ENCODE measurements around the gene FUT1.
"Not testable (repeated sequence)": the region's sequence is repeated elsewhere in the genome, so short reads cannot be mapped to it uniquely, and the experiment has no call there.

The FUT1 gene

DNA sequence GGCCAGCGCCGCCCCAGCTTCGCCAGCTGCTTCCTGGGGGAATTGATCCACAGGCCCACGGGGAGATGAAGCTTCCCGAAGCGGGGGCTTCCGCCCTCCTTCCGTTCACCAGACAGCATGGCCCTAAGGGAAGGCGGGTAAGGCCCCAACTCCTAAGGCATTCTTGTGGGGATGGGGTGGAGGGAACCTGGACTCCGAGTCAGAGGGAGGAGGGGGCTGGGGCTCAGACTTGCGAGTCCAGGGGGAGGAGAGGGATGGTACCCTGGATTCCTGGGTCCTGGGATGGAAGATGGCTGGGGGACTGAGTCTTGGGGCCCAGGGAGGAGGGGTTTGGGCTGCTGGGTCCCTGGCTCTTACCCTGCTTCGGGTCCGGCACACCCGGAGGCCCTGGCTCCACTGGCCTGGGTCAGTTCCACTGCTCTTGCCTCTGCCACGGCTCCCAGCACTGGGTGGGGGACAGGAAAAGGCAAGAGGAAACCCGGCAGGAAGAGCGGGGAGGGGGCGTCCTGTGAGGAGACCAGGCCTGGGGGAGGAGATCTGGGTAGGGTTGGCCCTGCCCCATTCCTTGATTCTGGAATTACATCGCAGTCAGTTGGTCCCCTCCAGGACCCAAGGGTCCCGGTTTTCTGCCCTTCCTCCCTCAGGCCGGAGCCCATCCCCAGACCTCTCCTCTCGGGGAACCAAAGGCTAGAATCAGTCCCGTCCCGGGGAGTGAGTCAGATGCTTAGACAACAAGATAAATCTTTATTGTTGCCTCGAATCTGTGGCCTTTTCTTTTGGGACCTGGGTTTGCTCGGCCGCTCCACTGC lies 12.1 kb downstream of the FUT1 start, which contains the start of gene RASIP1:
TSS of gene RASIP1 (minus strand) at position 447 of the 809 bp plus-strand sequence. CDS start at position 119, 328 bp downstream.
- DNase-seq = no peak

DNA sequence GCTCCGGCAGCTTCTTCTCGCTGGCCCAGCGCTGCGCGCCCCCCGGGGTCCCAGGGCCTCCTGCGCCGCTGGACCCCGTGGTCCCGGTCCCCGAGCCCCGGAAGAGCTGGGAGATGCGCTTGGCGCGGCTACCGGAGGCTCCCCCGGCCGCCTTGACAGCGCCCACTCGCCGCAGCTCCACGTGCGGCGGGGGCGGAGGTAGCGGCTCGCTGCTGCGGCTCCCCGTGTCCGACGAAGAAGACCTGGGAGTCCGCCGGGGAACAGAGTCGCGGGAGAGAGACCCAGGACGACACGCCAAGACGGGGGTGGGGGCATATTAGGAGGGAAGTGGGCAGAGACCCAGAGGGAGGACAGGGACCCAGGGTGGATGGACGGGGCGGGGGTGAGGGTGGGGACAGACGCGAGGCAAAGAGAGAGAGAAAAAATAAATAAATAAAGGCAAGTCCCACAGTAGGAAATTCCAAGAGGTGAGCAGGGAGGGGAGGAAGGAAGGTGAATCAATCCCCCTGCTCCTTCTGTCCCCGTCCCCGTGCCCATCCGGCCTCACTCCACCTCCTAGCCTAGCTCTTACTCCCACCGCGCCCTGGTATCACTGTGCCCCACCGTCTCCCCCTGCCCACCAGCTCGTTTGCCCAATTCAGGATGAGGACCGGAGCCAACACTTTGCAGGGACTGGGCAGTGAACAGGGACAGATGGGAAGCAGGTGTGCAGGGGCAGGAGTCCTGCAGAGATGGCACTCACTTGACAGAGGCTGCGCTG lies 12.9 kb downstream of the FUT1 start:
- no peak for DNase-seq

DNA sequence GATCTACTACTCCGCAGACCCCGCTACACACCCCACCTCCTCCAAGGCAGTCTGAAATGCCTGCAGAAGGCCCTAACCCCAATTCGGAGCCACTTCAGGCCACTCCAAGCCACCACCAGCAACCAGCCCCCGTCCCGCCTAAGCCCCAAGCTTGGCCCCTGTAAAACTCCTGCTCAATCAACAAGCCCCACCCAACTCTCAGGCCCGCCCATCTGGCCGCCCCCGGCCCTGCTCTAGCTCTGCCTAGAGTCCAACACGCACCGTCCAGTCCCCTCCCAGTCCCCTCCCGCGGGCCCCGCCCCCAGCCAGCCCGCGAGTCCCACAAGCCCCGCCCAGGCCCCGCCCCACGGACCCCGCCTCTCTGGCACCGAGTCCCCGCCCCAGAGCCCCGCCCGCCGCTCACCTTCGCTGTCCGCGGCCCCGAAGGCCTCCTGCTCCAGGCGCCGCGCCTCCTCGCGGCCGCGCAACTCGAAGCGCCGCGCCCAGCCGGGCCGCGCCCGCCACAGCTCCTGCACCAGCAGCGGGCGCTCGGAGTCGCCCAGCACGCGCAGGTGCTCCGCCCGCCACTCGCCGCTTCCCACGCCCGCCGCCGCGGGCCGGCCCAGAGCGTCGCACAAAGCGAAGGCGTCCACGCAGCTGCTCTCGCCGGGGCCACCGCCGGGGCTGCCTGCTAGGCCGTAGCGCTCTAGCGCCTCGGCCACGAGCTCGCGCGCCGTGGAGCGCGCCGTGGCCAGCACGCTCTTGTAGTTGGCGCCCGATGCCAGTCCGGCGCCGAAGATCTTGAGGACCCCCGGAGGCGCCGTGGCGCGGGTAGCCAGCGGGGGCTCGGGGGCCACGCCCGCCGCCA lies 13.7 kb downstream of the FUT1 start:
- DNase-seq = peak; percentile 97

DNA sequence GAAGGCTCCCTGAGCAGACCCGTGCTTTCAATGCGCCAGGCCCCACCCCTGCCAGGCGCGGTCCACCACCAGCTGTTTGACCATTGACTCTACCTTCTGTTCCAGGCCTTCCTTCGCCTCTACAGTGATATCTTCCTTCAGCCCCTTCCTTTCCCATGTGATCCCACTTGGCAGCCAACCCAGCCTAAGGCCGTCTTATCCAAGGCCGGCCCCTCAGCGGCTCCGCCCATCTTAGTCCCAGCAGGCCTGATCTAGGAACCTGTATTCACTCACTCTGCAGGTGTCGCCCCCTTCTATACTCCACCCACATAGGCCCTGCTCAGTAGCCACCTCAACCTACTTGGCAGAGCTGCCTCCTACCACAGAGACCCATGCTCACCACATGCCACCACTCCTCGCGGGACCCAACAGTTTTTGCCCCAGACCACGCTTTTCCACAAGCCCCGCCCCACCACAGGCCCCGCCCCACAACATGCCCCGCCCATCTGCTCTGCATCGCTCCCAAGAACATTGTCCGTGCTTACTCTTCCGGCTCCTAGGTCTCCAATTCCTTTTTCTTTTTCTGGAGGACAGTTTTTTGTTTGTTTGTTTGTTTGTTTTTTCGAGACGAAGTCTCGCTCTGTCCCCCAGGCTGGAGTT lies 15.0 kb downstream of the FUT1 start:
- no peak for DNase-seq

DNA sequence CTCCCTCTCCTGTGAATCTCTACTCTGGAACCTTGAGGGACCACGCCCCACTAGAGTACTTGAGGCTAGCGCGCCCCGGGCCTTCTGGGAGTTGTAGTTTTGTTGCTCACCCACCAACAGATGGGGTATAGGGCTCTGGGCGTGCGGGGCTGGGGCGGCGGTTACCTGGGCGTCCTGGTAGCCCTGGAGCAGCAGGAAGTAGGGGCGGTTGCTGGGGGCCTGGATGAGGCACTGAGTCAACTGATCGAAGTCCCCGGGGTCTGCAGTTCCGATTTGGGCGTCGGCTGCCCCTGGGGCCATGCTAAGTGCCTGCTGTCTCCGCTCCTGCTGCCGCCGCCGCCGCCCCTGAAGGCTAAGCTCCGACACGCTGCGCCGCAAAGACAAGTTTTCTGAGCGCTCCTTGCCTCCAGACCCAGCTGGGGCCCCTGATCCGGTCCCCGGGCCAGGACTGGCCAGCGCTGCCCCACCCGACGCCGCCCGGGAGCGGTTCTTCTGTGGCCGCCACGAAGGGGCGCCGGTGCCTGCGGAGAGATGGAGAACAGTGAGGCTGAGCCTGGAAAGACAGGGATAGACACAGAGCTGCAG lies 17.3 kb downstream of the FUT1 start:
- no peak for DNase-seq

DNA sequence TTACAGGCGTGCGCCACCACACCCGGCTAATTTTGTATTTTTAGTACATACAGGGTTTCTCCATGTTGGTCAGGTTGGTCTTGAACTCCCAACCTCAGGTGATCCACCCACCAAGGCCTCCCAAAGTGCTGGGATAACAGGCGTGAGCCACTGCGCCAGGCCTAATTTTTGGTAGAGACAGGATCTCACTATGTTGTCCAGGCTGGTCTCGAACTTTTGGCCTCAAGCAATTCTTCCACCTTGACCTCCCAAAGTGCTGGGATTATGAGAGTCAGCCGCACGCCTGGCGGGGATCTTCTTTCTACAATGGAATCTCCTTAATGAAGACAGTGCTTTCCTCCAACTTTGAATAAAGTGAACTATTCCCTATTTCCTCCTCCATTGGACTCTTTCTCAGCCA lies 17.8 kb downstream of the FUT1 start:
- DNase-seq = no peak

DNA sequence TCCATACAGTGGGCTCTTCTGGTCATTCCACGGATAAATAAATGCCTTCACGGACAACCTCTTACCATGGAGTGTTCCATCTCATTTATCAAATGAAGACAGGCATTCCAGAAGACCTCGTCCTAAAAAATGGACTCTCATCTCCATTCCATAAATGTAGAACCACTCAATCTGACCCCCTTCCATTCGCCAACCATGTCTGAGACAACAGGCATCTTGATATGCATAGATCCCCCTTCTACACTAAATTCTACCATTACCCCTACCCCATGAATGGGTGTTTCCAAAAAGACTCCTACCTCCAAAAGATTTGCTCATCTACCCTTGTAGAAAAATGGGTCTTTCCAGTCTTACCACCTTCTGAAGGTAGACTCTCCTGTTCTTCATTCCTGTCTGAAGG lies 21.0 kb downstream of the FUT1 start:
- DNase-seq = no peak

DNA sequence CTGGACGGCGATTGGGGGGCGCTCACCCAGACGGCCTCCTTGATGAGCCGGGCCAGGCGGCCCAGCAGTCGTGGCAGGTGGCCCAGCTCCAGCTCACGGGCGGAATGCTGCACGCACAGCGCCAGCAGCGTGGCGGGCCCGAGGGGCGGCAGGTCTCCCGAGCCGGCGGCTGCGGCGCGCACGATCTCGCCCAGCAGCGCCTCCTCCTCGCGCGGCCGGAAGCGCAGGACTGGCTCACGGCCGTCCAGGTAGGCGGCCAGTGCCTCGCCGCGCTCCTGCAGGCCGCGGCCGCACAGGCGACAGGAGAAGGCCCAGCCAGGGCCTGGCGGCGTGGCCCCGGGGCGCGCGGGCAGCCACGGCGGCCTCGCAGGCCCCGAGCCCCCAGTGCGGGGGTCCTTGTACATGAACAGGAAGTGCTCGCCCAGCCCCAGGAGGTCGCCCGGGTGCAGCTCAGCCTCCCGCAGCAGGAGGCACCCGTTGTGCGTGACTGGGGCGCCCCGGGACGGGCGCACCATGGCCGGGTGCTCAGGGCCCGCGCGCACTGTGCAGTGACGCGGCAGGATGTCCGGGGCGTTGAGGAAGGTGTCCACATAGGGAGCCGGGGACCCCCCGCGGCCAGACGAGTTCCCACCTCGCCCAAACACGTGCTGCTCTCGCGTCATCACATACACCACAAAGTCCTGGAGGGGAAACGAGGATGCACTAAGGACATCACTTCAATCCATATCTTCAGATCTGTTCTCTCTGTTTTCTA lies 23.4 kb downstream of the FUT1 start:
- DNase-seq = no peak

DNA sequence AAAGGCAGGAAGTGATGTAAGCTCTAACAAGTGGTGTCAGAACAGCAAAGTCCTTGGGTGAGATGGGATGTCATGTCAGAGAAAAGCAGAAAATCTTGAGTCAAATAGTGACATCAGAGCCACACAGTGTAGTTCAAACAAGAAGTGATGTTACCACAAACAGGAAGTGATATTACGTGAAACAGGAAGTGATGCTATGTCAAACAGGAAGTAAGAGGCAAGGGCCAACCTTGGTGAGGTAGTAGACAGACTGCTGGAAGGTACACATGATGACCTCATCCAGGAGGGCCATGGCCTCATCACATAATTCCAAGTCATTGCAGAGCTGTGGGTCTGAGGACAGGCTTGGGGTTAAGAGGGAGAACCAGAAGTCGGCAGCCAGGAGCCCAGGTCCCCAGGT lies 25.9 kb downstream of the FUT1 start:
- DNase-seq = no peak

DNA sequence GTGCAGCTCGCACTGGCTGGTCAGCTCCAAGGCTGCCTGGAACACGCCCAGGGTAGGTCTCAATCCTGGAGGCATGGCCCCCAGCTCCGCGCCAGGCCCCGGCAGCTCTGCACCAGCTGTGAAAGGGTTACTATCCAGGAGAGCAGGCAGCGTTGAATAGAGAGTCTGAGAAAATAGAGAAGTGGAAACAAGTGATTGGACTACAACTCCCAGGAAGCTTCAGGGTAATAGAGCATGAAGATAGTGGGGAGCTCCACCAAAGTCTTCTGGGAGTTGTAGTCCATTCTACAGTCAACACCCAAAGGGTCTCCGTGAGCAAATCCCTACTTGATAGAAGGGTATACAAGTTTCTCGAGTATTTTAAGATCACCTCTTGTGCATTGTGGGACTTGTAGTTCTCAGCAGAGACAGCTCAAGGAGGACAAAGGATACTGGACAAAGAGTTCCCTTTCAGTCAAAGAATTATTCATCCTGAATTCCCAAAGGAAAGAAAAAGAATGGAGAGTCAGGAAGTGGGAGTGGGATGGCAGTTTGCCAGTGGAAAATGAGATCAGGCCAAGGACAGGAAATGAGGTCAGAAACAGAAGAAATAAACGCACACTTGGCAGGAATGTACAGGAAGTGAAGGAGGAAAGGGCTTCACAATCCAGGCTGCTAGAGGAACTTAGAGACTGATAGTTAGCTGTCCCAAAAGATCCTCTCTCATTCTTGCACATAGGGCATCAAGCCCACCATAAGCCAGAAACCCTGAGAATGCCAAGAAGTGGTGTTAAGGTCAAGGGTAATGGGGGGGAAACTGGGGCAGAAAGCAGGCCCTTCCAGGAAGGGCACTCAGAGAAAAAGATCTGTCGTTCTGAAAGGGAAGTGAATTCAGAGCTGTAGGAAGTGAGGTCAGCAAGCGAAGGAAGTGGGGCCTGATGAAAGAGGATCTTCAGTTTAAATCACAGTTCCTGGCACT lies 27.4 kb downstream of the FUT1 start:
- peak; percentile 88 for DNase-seq

DNA sequence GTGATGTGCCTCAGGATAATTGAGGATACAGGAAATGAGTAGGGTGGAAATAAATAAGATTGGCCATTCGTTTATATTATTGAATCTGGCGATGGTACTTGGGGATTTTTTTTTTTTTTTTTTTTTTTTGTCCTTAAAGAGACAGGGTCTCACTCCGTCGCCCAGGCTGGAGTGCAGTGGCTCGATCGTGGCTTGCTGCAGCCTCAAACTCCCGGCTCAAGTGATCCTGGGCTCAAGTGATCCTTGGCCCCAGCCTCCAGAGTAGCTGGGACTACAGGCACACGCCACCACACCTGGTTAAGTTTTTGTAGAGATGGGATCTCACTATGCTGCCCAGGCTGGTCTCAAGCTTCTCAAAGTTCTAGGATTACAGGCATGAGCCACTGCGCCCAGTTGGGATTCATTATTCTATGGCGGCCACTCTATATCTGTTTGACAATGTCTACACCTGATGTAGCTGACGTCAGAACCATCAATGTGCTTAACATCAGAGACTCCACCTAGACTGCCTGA lies 30.2 kb downstream of the FUT1 start:
- no peak for DNase-seq

DNA sequence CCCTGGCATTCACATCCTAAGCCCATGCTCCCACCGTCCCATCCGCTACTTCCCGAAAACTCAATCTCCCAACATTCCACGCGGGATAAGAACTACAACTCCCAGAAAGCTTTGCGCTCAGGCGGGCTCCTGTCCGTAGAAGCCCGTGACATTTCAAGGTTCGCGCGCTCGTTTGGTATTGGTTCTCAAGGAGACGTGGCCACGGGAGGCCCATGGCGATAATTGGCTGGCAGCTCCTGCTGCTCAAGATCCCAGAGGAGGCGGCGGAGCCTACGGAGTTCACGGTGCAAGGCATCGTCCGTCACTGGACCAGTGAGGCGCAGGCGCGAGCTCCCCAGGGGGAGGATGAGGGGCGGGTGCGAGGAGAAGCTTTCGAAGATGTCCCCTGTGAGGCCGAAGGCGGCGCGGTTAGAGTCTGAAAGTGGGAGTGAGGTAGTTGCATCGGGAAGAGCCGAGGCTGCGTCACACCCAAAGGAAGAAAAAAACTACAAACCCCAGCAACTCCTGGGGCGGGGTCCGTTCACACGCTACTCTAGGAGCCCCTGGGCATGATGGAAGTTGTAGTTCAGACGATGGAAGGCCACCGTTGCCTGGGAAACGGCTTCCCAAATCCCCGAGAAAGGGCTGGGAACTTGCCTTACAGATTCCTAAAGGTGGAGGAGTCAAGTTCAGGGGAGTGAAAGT lies 31.7 kb downstream of the FUT1 start:
- peak; percentile 99 for DNase-seq

DNA sequence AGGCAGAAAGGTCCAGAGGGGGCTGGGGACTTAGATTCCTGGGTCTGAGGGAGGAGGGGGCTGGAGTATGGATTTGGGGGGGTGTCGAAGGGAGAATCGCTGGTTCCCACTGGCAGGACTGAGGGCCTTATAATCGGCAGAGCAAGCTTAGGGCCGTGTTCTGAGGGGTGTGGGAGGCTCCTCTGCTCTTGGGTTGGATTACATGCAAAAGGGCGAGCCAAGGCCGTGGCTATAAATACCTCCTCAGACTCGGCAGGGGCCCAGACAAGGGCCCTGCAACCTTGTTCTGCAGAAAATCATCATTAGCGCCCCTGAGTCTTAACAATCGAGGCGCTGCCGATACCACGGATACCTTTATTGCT lies 32.2 kb downstream of the FUT1 start:
- no peak for DNase-seq

DNA sequence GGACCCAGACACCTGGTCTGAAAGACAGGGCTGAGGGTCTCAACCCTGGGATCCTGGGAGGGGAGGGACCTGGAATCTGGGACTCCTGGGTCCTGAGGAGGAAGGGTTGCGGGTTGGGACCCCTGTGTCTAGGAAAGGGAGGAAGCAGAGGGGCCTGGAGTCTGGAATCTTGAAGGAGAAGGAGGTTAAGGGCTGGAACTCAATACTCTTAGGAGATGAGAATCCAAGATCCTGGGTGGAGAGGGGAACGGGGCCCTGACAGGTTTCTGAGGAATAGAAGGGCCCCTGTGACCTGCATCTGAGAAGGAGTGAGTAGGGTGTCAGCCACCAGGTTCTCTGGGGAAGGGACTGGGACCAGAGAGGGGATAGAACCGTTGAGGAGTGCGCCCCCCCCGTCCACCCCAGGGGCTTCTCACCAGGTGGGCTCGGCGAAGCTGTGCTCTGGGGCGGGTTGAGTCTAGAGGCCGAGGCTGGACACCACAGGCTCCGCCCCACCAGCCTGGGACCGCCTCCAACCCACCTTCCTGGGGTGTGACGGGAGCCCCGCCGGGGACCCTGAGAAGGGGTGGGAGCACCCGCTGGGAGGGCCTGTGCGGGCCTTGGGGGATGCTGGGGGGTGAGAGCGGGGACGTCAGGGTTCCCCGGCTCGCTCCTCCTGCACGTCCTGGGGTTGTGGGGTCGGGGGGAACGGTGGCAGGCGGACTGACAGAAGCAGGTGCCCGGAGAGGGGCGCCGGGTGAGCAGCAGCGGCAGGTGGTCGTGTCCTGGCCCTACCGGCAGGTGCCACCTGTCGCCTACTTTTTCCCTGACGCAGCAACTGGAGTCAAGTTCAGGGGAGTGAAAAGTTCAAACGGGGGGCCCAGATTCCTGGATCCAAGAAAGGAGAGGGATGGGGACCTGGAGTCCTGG lies 32.9 kb downstream of the FUT1 start, which contains the start of gene MAMSTR:
TSS of gene MAMSTR (minus strand) at position 463 of the 909 bp plus-strand sequence. CDS start 694 bp downstream, outside the sequence.
- DNase-seq = peak; percentile 74

DNA sequence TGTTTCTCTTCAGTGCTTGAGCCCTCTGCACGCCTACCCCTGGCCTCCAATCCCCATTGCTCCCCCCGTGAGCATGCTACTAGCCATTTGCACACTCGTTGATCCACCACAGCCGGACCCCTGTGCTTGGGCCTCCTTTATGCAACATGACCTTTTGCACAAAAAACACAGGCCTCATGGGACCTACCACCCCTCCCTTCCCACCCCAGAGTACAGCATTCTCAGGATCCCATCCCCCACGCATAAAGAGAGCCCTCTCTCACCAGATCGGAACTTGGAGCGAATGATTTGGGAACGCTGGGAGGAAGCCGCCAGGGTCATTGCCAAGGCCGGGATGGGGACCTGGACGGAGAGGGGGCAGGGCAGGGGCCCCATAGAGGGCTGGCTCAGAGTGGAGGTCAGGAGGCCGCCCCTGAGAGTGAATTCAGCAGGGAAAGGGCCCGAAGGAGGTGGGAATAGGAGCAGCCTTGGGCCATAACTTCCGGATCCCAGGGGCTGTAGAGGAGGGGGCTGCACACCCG lies 33.7 kb downstream of the FUT1 start:
- DNase-seq = peak; percentile 57

DNA sequence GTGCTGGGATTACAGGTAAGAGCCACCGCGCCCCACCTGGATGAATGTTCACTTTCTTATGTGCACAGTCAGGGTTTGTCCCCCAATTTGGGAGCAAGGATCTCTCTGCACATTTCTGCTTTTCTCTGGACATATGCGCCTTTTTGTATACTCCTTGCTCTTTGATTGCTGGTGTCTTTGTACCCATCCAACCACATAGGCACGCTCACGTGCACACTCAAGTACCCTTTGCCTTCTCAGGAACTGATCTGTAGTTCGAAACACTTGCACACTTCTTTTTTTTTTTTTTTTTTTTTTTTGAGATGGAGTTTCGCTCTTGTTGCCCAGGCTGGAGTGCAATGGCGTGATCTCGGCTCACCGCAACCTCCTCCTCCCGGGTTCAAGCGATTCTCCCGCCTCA lies 34.3 kb downstream of the FUT1 start:
- DNase-seq = not testable (repeated sequence)

DNA sequence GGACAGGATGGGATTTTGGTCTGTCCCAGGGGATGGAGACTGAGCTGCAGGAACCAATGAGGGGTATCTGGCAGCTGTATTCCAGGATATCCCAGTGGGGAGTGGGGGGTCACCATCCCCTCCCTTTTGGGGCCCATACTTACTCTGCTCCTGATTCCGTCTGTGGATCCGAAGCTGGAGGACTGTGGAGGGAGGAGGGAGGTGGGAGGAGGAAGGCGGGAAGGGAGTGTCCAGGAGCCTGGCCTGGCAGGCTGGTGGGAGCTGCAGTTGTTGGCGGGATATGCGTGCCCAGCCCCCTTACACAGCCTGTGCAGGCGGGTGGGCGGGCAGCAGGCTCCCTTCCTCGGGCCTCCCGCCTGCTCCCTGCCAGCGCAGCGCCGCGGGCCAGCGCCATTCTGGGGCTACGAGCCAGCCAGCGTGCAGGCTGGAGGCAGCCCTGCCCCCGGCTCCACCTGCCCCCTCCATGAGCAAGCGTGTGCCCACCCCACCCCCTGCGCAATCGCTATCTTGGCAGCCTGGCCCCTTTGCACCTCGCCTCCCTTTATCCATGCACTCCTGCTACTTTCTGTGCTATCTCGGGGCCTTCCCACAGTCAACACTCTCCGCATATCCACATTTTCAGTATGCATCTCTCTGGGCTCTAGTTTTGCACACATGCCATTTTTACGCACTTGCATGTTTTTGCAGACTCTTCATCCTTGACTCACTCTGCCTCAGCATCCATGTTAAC lies 35.7 kb downstream of the FUT1 start:
- peak; percentile 96 for DNase-seq
